Measurements from ENCODE around the gene SEC61A2. TPM values are rescaled to one million over a fixed set of nuclear protein-coding genes. Genes with fewer than 3 reads are reported as not detected.

SEC61A2 gene
- total and polyA plus RNA-seq, 2 experiments from 2014 or later = 8.7 to 17.6 TPM

- TF ChIP-seq STAT1 (IDR thresholded peaks at IDR 0.05; ENCODE audit: unreplicated experiment) (no peak), ZNF114 (CRISPR knock-in tag; IDR thresholded peaks at IDR 0.05) (no peak), CTCF (conservative IDR thresholded peaks at IDR 0.05; ENCODE audit: low read depth in 2 of 2) (no peak), CREB1 (CRISPR knock-in tag; IDR thresholded peaks at IDR 0.05; ENCODE audit: low read depth) (no peak), ZNF331 (CRISPR knock-in tag; IDR thresholded peaks at IDR 0.05; ENCODE audit: low read depth) (no peak)
Measured at GRCh38 chr10:12160664-12161063, 31.2 kb downstream of the SEC61A2 start (continued).

DNA sequence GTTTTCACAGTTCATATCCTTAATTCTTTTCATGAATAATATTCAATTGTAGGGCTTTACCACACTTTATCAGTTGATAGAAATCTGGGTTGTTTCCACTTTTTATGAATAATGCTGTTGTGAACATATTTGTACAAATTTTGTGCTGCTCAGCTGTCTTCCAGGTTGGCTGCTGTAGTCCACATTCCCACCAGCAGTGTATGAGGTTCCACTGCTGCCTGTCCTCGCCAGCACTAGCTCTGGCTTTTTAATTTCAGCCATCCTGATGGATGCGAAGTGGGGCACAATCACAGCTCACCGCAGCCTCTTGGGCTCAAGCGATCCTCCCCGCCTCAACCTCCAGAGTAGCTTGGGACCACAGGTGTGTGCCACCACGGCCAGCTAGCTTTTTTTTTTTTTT lies 33.5 kb downstream of the SEC61A2 start:
- Histone ChIP-seq H3F3A (replicated peaks; ENCODE audit: low read depth) (no peaks in the 10 kb centered on the region; the same call in 1 of the 2 replicates), H3K27me3 (ENCODE audit: insufficient read depth) (no peaks in the 10 kb centered on the region), H3K4me2 (no peak overlapping the region), H3K9me2 (ENCODE audit: insufficient read depth) (no peaks in the 10 kb centered on the region), H3K36me3 (ENCODE audit: insufficient read depth) (peaks cover 27% of the 10 kb centered on the region), H3K27ac (ENCODE audit: low read depth) (no peak overlapping the region), H4K20me1 (replicated peaks; ENCODE audit: insufficient read depth) (0 out of 2 replicates have a peak, but pooled peaks cover 3% of the 10 kb centered on the region), H2AFZ (no peak overlapping the region), H3K4me3 (no peak overlapping the region), H3K4me1 (ENCODE audit: insufficient read depth) (no peaks in the 10 kb centered on the region), H3K79me2 (replicated peaks; ENCODE audit: insufficient read depth) (no peaks in the 10 kb centered on the region)
- no peak overlapping the region for H3K4me3 Mint-ChIP-seq
- DNase-seq (ENCODE audit: low spot score) (no peak), ATAC-seq (no peak)
- TF ChIP-seq EZH2phosphoT487 (IDR thresholded peaks at IDR 0.05; ENCODE audit: unreplicated experiment) = no peak
- TF ChIP-seq STAT1 (IDR thresholded peaks at IDR 0.05; ENCODE audit: unreplicated experiment) = no peak
- TF ChIP-seq, protein P1, sequence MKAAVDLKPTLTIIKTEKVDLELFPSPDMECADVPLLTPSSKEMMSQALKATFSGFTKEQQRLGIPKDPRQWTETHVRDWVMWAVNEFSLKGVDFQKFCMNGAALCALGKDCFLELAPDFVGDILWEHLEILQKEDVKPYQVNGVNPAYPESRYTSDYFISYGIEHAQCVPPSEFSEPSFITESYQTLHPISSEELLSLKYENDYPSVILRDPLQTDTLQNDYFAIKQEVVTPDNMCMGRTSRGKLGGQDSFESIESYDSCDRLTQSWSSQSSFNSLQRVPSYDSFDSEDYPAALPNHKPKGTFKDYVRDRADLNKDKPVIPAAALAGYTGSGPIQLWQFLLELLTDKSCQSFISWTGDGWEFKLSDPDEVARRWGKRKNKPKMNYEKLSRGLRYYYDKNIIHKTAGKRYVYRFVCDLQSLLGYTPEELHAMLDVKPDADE (IDR thresholded peaks at IDR 0.05) = no peak
- TF ChIP-seq JUNB (IDR thresholded peaks at IDR 0.05; ENCODE audit: unreplicated experiment) = no peak
- no peak for TF ChIP-seq NANOG (IDR thresholded peaks at IDR 0.05; ENCODE audit: borderline replicate concordance)
- H3K4me1 Mint-ChIP-seq = no peaks in the 10 kb centered on the region
- peaks cover 30% of the 10 kb centered on the region; the same call in 2 of the 3 replicates for H3K36me3 Mint-ChIP-seq (ENCODE audit: low read depth)
- H3K9me3 Mint-ChIP-seq = no peaks in the 10 kb centered on the region
- no peak overlapping the region for H3K27ac Mint-ChIP-seq
- no peaks in the 10 kb centered on the region for H3K27me3 Mint-ChIP-seq (ENCODE audit: insufficient read depth, low read depth, poor library complexity)

- Histone ChIP-seq H3K4me3 (no peak overlapping the region), H3K79me2 (replicated peaks; ENCODE audit: insufficient read depth) (no peaks in the 10 kb centered on the region), H3K27me3 (ENCODE audit: insufficient read depth) (no peaks in the 10 kb centered on the region), H3K9me2 (ENCODE audit: insufficient read depth) (no peaks in the 10 kb centered on the region), H3K4me2 (no peak overlapping the region), H3K4me1 (ENCODE audit: insufficient read depth) (no peaks in the 10 kb centered on the region), H4K20me1 (replicated peaks; ENCODE audit: insufficient read depth) (0 out of 2 replicates have a peak, but pooled peaks cover 3% of the 10 kb centered on the region), H3K27ac (ENCODE audit: low read depth) (no peak overlapping the region), H2AFZ (no peak overlapping the region), H3F3A (replicated peaks; ENCODE audit: low read depth) (no peaks in the 10 kb centered on the region; the same call in 1 of the 2 replicates), H3K36me3 (ENCODE audit: insufficient read depth) (peaks cover 19% of the 10 kb centered on the region)
- Mint-ChIP-seq H3K27me3 (ENCODE audit: insufficient read depth, low read depth, poor library complexity) (no peaks in the 10 kb centered on the region), H3K4me3 (no peak overlapping the region), H3K9me3 (no peaks in the 10 kb centered on the region), H3K27ac (no peak overlapping the region; the same call in 1 of the 2 replicates), H3K36me3 (ENCODE audit: low read depth) (peaks cover 26% of the 10 kb centered on the region; the same call in 2 of the 3 replicates), H3K4me1 (no peaks in the 10 kb centered on the region)
- TF ChIP-seq CTCF (conservative IDR thresholded peaks at IDR 0.05; ENCODE audit: low read depth in 2 of 2) (no peak), EZH2phosphoT487 (IDR thresholded peaks at IDR 0.05; ENCODE audit: unreplicated experiment) (no peak), NANOG (IDR thresholded peaks at IDR 0.05; ENCODE audit: borderline replicate concordance) (no peak), CREB1 (CRISPR knock-in tag; IDR thresholded peaks at IDR 0.05; ENCODE audit: low read depth) (no peak), ZNF331 (CRISPR knock-in tag; IDR thresholded peaks at IDR 0.05; ENCODE audit: low read depth) (no peak)
- TF ChIP-seq, protein P1 (IDR thresholded peaks at IDR 0.05) = no peak
- TF ChIP-seq, protein P2, sequence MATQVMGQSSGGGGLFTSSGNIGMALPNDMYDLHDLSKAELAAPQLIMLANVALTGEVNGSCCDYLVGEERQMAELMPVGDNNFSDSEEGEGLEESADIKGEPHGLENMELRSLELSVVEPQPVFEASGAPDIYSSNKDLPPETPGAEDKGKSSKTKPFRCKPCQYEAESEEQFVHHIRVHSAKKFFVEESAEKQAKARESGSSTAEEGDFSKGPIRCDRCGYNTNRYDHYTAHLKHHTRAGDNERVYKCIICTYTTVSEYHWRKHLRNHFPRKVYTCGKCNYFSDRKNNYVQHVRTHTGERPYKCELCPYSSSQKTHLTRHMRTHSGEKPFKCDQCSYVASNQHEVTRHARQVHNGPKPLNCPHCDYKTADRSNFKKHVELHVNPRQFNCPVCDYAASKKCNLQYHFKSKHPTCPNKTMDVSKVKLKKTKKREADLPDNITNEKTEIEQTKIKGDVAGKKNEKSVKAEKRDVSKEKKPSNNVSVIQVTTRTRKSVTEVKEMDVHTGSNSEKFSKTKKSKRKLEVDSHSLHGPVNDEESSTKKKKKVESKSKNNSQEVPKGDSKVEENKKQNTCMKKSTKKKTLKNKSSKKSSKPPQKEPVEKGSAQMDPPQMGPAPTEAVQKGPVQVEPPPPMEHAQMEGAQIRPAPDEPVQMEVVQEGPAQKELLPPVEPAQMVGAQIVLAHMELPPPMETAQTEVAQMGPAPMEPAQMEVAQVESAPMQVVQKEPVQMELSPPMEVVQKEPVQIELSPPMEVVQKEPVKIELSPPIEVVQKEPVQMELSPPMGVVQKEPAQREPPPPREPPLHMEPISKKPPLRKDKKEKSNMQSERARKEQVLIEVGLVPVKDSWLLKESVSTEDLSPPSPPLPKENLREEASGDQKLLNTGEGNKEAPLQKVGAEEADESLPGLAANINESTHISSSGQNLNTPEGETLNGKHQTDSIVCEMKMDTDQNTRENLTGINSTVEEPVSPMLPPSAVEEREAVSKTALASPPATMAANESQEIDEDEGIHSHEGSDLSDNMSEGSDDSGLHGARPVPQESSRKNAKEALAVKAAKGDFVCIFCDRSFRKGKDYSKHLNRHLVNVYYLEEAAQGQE (IDR thresholded peaks at IDR 0.05; ENCODE audit: unreplicated experiment) = no peak
- ATAC-seq (no peak), DNase-seq (ENCODE audit: low spot score) (no peak)
Measured at GRCh38 chr10:12164085-12164484, 34.6 kb downstream of the SEC61A2 start.

Data from GM23338 (cell line).